ENCODE data around the gene FAT4. TPM values are rescaled to one million over a fixed set of nuclear protein-coding genes. Genes with fewer than 3 reads are reported as not detected.

The FAT4 gene
- total RNA-seq, 2 experiments from 2014 or later: not detected

GRCh38 chr4:125325733-125326132 lies 11.0 kb downstream of the FAT4 start:
- POLR2A ChIA-PET: no interaction called here
- CTCF ChIA-PET: no interaction called here
- Mint-ChIP-seq H3K36me3 (ENCODE audit: low read depth) (no peaks in the 10 kb centered on the region), H3K4me1 (no peaks in the 10 kb centered on the region), H3K27ac (no peak overlapping the region), H3K9me3 (no peaks in the 10 kb centered on the region), H3K4me3 (no peak overlapping the region), H3K27me3 (no peaks in the 10 kb centered on the region)
- DNase-seq: no peak

GRCh38 chr4:125331116-125331515 lies 16.4 kb downstream of the FAT4 start:
- no peaks in the 10 kb centered on the region for H3K36me3 Mint-ChIP-seq (ENCODE audit: low read depth)
- no peak for DNase-seq
- H3K27ac Mint-ChIP-seq: no peak overlapping the region
- POLR2A ChIA-PET: no interaction called here
- no peaks in the 10 kb centered on the region for H3K4me1 Mint-ChIP-seq
- CTCF ChIA-PET: no interaction called here
- no peak overlapping the region for H3K4me3 Mint-ChIP-seq
- H3K27me3 Mint-ChIP-seq: no peaks in the 10 kb centered on the region
- H3K9me3 Mint-ChIP-seq: no peaks in the 10 kb centered on the region

- Mint-ChIP-seq H3K9me3 (no peaks in the 10 kb centered on the region), H3K4me1 (no peaks in the 10 kb centered on the region), H3K27ac (no peak overlapping the region), H3K4me3 (no peak overlapping the region), H3K36me3 (ENCODE audit: low read depth) (no peaks in the 10 kb centered on the region), H3K27me3 (no peaks in the 10 kb centered on the region)
- ChIA-PET POLR2A (no interaction called here), CTCF (no interaction called here)
- no peak for DNase-seq
These were observed 20.2 kb downstream of the FAT4 start for GRCh38 chr4:125334926-125335325.

GRCh38 chr4:125338814-125339213 lies 24.1 kb downstream of the FAT4 start:
- Mint-ChIP-seq H3K9me3 (no peaks in the 10 kb centered on the region), H3K27ac (no peak overlapping the region), H3K4me3 (no peak overlapping the region), H3K27me3 (no peaks in the 10 kb centered on the region), H3K36me3 (ENCODE audit: low read depth) (no peaks in the 10 kb centered on the region), H3K4me1 (no peaks in the 10 kb centered on the region)
- ChIA-PET CTCF (no interaction called here), POLR2A (no interaction called here)
- no peak for DNase-seq

- CTCF ChIA-PET: no interaction called here
- no peak overlapping the region for H3K27ac Mint-ChIP-seq
- DNase-seq: no peak
- no peaks in the 10 kb centered on the region for H3K36me3 Mint-ChIP-seq (ENCODE audit: low read depth)
- POLR2A ChIA-PET: no interaction called here
- H3K27me3 Mint-ChIP-seq: no peaks in the 10 kb centered on the region
- H3K4me3 Mint-ChIP-seq: no peak overlapping the region
- H3K4me1 Mint-ChIP-seq: no peaks in the 10 kb centered on the region
- no peaks in the 10 kb centered on the region for H3K9me3 Mint-ChIP-seq
These were observed 29.4 kb downstream of the FAT4 start for GRCh38 chr4:125344198-125344597.

GRCh38 chr4:125346616-125347015 lies 31.9 kb downstream of the FAT4 start:
- H3K4me1 Mint-ChIP-seq: no peaks in the 10 kb centered on the region
- no peak overlapping the region for H3K4me3 Mint-ChIP-seq
- no peak for DNase-seq
- ChIA-PET POLR2A (no interaction called here), CTCF (no interaction called here)
- no peaks in the 10 kb centered on the region for H3K9me3 Mint-ChIP-seq
- H3K36me3 Mint-ChIP-seq (ENCODE audit: low read depth): no peaks in the 10 kb centered on the region
- H3K27ac Mint-ChIP-seq: no peak overlapping the region
- no peaks in the 10 kb centered on the region for H3K27me3 Mint-ChIP-seq

GRCh38 chr4:125350470-125351135 lies 35.8 kb downstream of the FAT4 start:
- CTCF ChIA-PET: no interaction called here
- Mint-ChIP-seq H3K27me3 (no peaks in the 10 kb centered on the region), H3K4me3 (no peak overlapping the region), H3K4me1 (no peaks in the 10 kb centered on the region), H3K36me3 (ENCODE audit: low read depth) (no peaks in the 10 kb centered on the region), H3K27ac (no peak overlapping the region), H3K9me3 (no peaks in the 10 kb centered on the region)
- no peak for DNase-seq
- POLR2A ChIA-PET: no interaction called here

GRCh38 chr4:125352521-125352920 lies 37.8 kb downstream of the FAT4 start:
- CTCF ChIA-PET: interaction anchor here (1.2 kb wide), 1 partner anchor 11 kb away, joined by 3 read pairs; no protein-coding TSS in a partner anchor
- H3K9me3 Mint-ChIP-seq: no peaks in the 10 kb centered on the region
- no peak overlapping the region for H3K4me3 Mint-ChIP-seq

GRCh38 chr4:125353131-125353530 lies 38.4 kb downstream of the FAT4 start:
- POLR2A ChIA-PET: no interaction called here
- CTCF ChIA-PET: no interaction called here

More at GRCh38 chr4:125352521-125352920, 37.8 kb downstream of the FAT4 start:
- Mint-ChIP-seq H3K27ac (no peak overlapping the region), H3K27me3 (no peaks in the 10 kb centered on the region), H3K4me1 (no peaks in the 10 kb centered on the region), H3K36me3 (ENCODE audit: low read depth) (no peaks in the 10 kb centered on the region)
- POLR2A ChIA-PET: no interaction called here
- DNase-seq: no peak

GRCh38 chr4:125355791-125356190 lies 41.0 kb downstream of the FAT4 start:
- no peak for DNase-seq
- Mint-ChIP-seq H3K4me3 (no peak overlapping the region), H3K27ac (no peak overlapping the region), H3K4me1 (no peaks in the 10 kb centered on the region), H3K27me3 (no peaks in the 10 kb centered on the region), H3K9me3 (no peaks in the 10 kb centered on the region), H3K36me3 (ENCODE audit: low read depth) (no peaks in the 10 kb centered on the region)
- CTCF ChIA-PET: interaction anchor here (0.6 kb wide), 2 partner anchors 1005 to 1141 kb away, joined by 3 to 5 read pairs; no protein-coding TSS in a partner anchor
- POLR2A ChIA-PET: no interaction called here

More at GRCh38 chr4:125353131-125353530, 38.4 kb downstream of the FAT4 start:
- H3K4me3 Mint-ChIP-seq: no peak overlapping the region
- no peaks in the 10 kb centered on the region for H3K27me3 Mint-ChIP-seq
- no peaks in the 10 kb centered on the region for H3K9me3 Mint-ChIP-seq
- H3K36me3 Mint-ChIP-seq (ENCODE audit: low read depth): no peaks in the 10 kb centered on the region
- no peaks in the 10 kb centered on the region for H3K4me1 Mint-ChIP-seq
- H3K27ac Mint-ChIP-seq: no peak overlapping the region
- no peak for DNase-seq

GRCh38 chr4:125357675-125358074 lies 42.9 kb downstream of the FAT4 start:
- CTCF ChIA-PET: no interaction called here
- H3K4me3 Mint-ChIP-seq: no peak overlapping the region
- no peaks in the 10 kb centered on the region for H3K36me3 Mint-ChIP-seq (ENCODE audit: low read depth)
- no peak overlapping the region for H3K27ac Mint-ChIP-seq
- H3K9me3 Mint-ChIP-seq: no peaks in the 10 kb centered on the region
- no peaks in the 10 kb centered on the region for H3K4me1 Mint-ChIP-seq
- H3K27me3 Mint-ChIP-seq: no peaks in the 10 kb centered on the region
- DNase-seq: no peak
- POLR2A ChIA-PET: no interaction called here

- no peaks in the 10 kb centered on the region for H3K9me3 Mint-ChIP-seq
- POLR2A ChIA-PET: no interaction called here
- no peak for DNase-seq
- no peaks in the 10 kb centered on the region for H3K4me1 Mint-ChIP-seq
- CTCF ChIA-PET: no interaction called here
- H3K4me3 Mint-ChIP-seq: no peak overlapping the region
- H3K36me3 Mint-ChIP-seq (ENCODE audit: low read depth): no peaks in the 10 kb centered on the region
- no peak overlapping the region for H3K27ac Mint-ChIP-seq
- no peaks in the 10 kb centered on the region for H3K27me3 Mint-ChIP-seq
These were observed 43.7 kb downstream of the FAT4 start for GRCh38 chr4:125358453-125358852.

GRCh38 chr4:125359363-125359762 lies 44.6 kb downstream of the FAT4 start:
- H3K9me3 Mint-ChIP-seq: no peaks in the 10 kb centered on the region
- H3K36me3 Mint-ChIP-seq (ENCODE audit: low read depth): no peaks in the 10 kb centered on the region
- H3K4me1 Mint-ChIP-seq: no peaks in the 10 kb centered on the region
- H3K27ac Mint-ChIP-seq: no peak overlapping the region
- DNase-seq: no peak
- POLR2A ChIA-PET: no interaction called here
- H3K27me3 Mint-ChIP-seq: no peaks in the 10 kb centered on the region
- no peak overlapping the region for H3K4me3 Mint-ChIP-seq
- CTCF ChIA-PET: no interaction called here

GRCh38 chr4:125359960-125360634 lies 45.3 kb downstream of the FAT4 start:
- H3K4me1 Mint-ChIP-seq: no peaks in the 10 kb centered on the region
- no peak for DNase-seq
- POLR2A ChIA-PET: no interaction called here
- peaks cover 2% of the 10 kb centered on the region for H3K9me3 Mint-ChIP-seq
- H3K27me3 Mint-ChIP-seq: no peaks in the 10 kb centered on the region
- H3K4me3 Mint-ChIP-seq: no peak overlapping the region
- H3K27ac Mint-ChIP-seq: no peak overlapping the region
- no peaks in the 10 kb centered on the region for H3K36me3 Mint-ChIP-seq (ENCODE audit: low read depth)
- CTCF ChIA-PET: no interaction called here
